NT2/D1 (cell line): Measurements from ENCODE around the gene FARSA.
A peak's percentile ranks its signal among the peaks of the same experiment; 100 is the strongest.

Experiments
- DNase-seq: peaks from one replicate; pipeline ENCODE4 v3.0.0-alpha.2; 2011; ENCODE audit warnings: low read depth, low spot score
- H3K27me3 ChIP-seq: 2 replicates; pipeline ENCODE4 v1.6.0; 2011; ENCODE audit warnings: mild to moderate bottlenecking; ENCODE audit not compliant: insufficient read length, insufficient read depth
- H3K36me3 ChIP-seq: 2 replicates; pipeline ENCODE4 v1.6.1; 2011; ENCODE audit warnings: mild to moderate bottlenecking, low read length, mixed read lengths; ENCODE audit not compliant: insufficient read depth, insufficient read length
- H3K4me1 ChIP-seq: 2 replicates; pipeline ENCODE4 v1.5.1; 2011; ENCODE audit not compliant: insufficient read depth, insufficient read length
- H3K4me3 ChIP-seq: 2 replicates; pipeline ENCODE4 v1.5.1; 2011; ENCODE audit warnings: low read depth; ENCODE audit not compliant: insufficient read length
- H3K9ac ChIP-seq: 2 replicates; pipeline ENCODE4 v1.6.0; 2011; ENCODE audit warnings: low read depth; ENCODE audit not compliant: insufficient read length
- H3K9me3 ChIP-seq: 2 replicates; pipeline ENCODE4 v1.5.1; 2011; ENCODE audit warnings: mild to moderate bottlenecking, low read length; ENCODE audit not compliant: insufficient read depth
- SUZ12 ChIP-seq: IDR thresholded peaks from 2 replicates; pipeline ENCODE4 v1.6.1; 2011; ENCODE audit not compliant: insufficient read length, insufficient read depth; ENCODE audit errors: extremely low read depth
- YY1 ChIP-seq: IDR thresholded peaks from 2 replicates; pipeline ENCODE4 v1.6.1; 2011; ENCODE audit not compliant: insufficient read length, insufficient read depth
- ZNF274 ChIP-seq: IDR thresholded peaks from 2 replicates; pipeline ENCODE4 v1.6.1; 2011; ENCODE audit warnings: mild to moderate bottlenecking, low read depth, low read length

The FARSA gene

GRCh38 chr19:12872941-12873890, 60.3 kb downstream of the FARSA start:
- Histone ChIP-seq H3K27me3 (peaks cover 10% of the 10 kb centered on the region), H3K36me3 (peaks cover 10% of the 10 kb centered on the region), H3K4me3 (no peak overlapping the region), H3K9me3 (peaks cover 11% of the 10 kb centered on the region; the same call in 1 of the 2 replicates), H3K4me1 (peaks cover 2% of the 10 kb centered on the region), H3K9ac (no peak overlapping the region)
- DNase-seq: peak; percentile 90
- no peak for TF ChIP-seq SUZ12
- TF ChIP-seq ZNF274: no peak
- TF ChIP-seq YY1: no peak
